ENCODE results near the gene ZNF526. TPM values are rescaled to one million over a fixed set of nuclear protein-coding genes. Genes with fewer than 3 reads are reported as not detected.

The ZNF526 gene
- total RNA-seq, result 10 to 100 TPM; 12.1 to 14.5 TPM

DNA sequence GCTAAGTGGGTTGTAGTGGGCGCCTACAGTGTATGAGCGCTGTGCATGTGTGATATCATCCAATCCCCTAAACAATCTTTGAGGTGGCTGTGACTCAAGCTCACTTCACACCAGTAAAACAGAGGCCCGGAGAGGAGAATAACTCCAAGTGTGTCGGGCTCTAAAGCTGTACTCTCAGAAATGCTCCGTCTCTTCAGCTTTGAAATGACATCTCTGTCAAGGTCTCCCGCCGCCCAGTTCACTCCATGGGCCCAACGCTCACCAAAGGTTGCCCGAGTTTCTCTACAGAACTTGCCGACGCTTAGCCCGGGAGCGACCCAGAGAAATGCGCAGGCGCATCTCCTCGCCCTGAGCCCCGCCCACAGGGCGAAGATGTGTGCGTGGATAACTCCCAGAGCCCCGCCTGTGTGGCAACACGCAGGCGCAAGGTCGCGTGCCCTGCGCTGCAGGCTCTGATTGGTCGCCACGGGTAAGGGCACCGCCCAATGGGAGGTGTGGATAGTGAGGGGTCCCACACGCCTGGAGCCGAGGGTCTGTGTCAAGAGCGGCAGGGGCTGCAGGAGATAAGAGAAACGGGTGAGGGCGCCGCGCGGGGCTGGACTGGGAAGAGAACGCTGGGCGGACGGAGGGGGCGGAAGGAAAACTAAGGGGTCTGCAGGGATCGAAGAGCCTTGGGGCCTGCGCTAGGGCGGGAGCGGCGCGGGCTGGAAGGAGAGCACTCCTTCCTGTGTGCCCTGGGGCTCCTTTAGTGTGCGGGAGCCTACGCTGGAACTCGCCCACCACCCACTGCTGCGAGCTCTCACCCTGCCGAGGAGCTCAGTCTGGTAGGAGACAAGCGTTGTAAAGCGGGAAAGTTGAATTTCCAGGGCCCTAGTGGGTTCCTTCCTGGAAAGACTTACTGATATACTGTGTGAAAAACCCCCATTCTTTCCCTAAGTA, at the start of gene ZNF526:
ZNF526 (plus strand) TSS at position 501 of the 939 bp plus-strand sequence. CDS start 4,092 bp downstream, outside the sequence.
- H3K27me3 Mint-ChIP-seq, result peaks cover 4% of the 10 kb centered on the region
- peaks cover 41% of the 10 kb centered on the region for H3K4me1 Mint-ChIP-seq
- peak within 1 kb of the TSS; percentile 98 for H3K4me3 Mint-ChIP-seq
- H3K27ac Mint-ChIP-seq, result peak within 1 kb of the TSS; percentile 99
- DNase-seq, result peak; percentile 99
- peaks cover 1% of the 10 kb centered on the region for H3K9me3 Mint-ChIP-seq
- H3K36me3 Mint-ChIP-seq, result peaks cover 24% of the 10 kb centered on the region

GRCh38 chr19:42170715-42171114, 49.4 kb upstream of the ZNF526 start:
- H3K27ac Mint-ChIP-seq, result no peak overlapping the region
- no peak overlapping the region for H3K4me3 Mint-ChIP-seq
- H3K9me3 Mint-ChIP-seq, result no peaks in the 10 kb centered on the region
- DNase-seq, result no peak
- peaks cover 2% of the 10 kb centered on the region for H3K4me1 Mint-ChIP-seq
- H3K36me3 Mint-ChIP-seq, result no peaks in the 10 kb centered on the region
- H3K27me3 Mint-ChIP-seq, result peaks cover 16% of the 10 kb centered on the region

DNA sequence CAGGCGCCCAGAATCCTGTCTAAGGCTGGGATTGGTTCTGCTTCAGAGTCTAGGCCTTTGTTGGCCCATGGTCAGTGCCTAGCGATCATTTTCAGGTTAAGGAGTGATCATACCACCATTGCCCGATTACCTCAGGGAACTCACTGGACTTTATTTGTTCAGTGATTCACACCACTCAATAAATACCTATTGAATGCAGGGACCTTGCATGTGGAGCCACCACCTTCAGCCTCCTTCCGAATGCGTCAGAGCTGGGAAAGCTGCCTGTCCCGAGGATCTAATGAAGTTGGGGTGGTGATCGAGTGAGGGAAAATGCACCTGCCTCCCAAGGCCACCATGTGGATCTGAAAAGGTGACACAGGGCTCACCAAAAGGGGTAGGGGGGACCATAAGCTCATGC, 47.9 kb upstream of the ZNF526 start:
- H3K9me3 Mint-ChIP-seq, result no peaks in the 10 kb centered on the region
- no peak overlapping the region for H3K27ac Mint-ChIP-seq
- H3K36me3 Mint-ChIP-seq, result no peaks in the 10 kb centered on the region
- peaks cover 9% of the 10 kb centered on the region for H3K4me1 Mint-ChIP-seq
- peaks cover 24% of the 10 kb centered on the region for H3K27me3 Mint-ChIP-seq
- no peak for DNase-seq
- H3K4me3 Mint-ChIP-seq, result no peak overlapping the region

DNA sequence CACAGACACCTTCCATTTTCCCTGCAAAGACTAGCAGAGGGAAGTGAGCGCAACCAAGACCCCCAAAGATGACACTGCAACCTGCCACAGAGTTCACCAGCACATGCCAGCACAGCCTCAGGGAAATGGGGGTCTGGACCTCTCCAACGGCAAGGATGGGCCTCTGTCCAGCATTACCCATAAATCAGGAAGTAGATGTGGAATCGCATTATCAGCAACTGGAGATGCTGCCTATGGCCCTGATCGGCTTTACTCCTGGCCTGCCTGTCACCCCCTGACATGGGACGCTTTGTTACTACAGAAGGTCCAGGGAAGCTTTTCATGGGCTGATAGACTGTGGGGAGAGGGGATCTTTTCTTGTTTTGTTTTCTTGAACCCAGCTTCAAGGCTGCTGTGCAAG, 46.4 kb upstream of the ZNF526 start:
- Mint-ChIP-seq H3K4me1 (peaks cover 9% of the 10 kb centered on the region), H3K36me3 (no peaks in the 10 kb centered on the region), H3K9me3 (no peaks in the 10 kb centered on the region), H3K27ac (no peak overlapping the region), H3K27me3 (peaks cover 24% of the 10 kb centered on the region), H3K4me3 (no peak overlapping the region)
- no peak for DNase-seq

DNA sequence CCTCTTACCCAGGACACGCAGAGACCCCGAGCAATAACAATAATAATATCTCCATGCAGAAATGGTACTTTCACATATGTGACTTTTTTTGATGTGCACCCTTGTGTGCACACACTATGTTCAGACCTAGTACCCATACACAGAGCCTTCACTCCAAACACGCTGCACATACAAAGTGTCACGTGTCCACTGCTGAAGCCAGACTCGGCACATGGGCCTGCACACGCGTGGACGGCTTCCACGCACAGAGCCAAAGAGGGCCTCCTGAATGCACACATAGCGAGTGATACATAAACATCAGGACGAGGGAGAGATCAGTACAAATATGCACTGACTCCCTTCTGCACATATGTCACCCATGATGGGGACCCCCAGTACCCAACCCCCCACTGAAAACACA, 45.9 kb upstream of the ZNF526 start:
- no peaks in the 10 kb centered on the region for H3K9me3 Mint-ChIP-seq
- no peaks in the 10 kb centered on the region for H3K36me3 Mint-ChIP-seq
- peaks cover 9% of the 10 kb centered on the region for H3K4me1 Mint-ChIP-seq
- DNase-seq, result no peak
- no peak overlapping the region for H3K27ac Mint-ChIP-seq
- H3K27me3 Mint-ChIP-seq, result peaks cover 24% of the 10 kb centered on the region
- H3K4me3 Mint-ChIP-seq, result no peak overlapping the region

GRCh38 chr19:42174958-42175734, 45.0 kb upstream of the ZNF526 start:
- Mint-ChIP-seq H3K36me3 (no peaks in the 10 kb centered on the region), H3K9me3 (no peaks in the 10 kb centered on the region), H3K4me3 (peak overlapping the region; percentile 83), H3K27ac (no peak overlapping the region), H3K4me1 (peaks cover 9% of the 10 kb centered on the region), H3K27me3 (peaks cover 27% of the 10 kb centered on the region)
- no peak for DNase-seq

DNA sequence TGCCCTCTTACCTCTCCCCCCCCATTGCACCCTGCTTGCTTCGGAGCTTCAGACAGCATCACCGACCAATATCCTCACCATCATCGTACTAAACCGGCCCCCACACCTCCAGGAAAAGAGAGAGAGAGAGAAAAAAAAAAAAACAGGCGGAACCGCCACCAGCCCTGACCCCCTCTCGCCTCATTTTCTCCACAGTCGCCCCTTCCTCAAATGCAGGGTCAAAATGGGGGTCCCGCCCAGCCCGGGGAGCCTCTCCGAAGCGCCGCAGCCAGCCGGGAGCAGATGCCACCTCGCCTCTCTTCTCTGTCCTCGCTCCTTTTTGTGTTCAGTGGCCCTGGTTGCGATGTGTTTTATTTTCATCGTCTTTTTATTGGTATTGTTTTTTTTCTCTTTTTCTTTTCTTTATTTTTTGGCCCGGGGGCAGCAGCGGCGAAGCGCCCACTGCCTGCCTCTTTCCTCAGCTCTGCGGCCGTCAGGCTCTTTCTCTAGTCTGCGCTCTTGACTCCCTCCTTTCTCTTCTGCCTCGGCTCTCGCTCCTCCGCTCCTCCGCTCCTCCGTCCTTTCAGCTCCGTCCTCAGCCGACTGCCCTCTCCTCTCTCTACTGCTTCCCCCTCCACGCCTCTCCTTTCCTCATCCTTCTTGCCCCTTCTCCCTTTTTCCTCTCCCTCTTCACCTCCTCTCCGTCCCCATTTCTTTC, 44.0 kb upstream of the ZNF526 start:
- H3K36me3 Mint-ChIP-seq, result no peaks in the 10 kb centered on the region
- peak overlapping the region; percentile 83 for H3K4me3 Mint-ChIP-seq
- no peaks in the 10 kb centered on the region for H3K9me3 Mint-ChIP-seq
- H3K4me1 Mint-ChIP-seq, result peaks cover 9% of the 10 kb centered on the region
- H3K27me3 Mint-ChIP-seq, result peaks cover 27% of the 10 kb centered on the region
- DNase-seq, result no peak
- H3K27ac Mint-ChIP-seq, result no peak overlapping the region

GRCh38 chr19:42176649-42176989, 43.5 kb upstream of the ZNF526 start:
- no peaks in the 10 kb centered on the region for H3K9me3 Mint-ChIP-seq
- peaks cover 27% of the 10 kb centered on the region for H3K27me3 Mint-ChIP-seq
- H3K4me3 Mint-ChIP-seq, result peak overlapping the region; percentile 83
- peaks cover 9% of the 10 kb centered on the region for H3K4me1 Mint-ChIP-seq
- no peak for DNase-seq
- no peak overlapping the region for H3K27ac Mint-ChIP-seq
- H3K36me3 Mint-ChIP-seq, result no peaks in the 10 kb centered on the region

- no peak overlapping the region for H3K4me3 Mint-ChIP-seq
- H3K9me3 Mint-ChIP-seq, result no peaks in the 10 kb centered on the region
- no peaks in the 10 kb centered on the region for H3K36me3 Mint-ChIP-seq
- peak; percentile 85 for DNase-seq
- H3K27me3 Mint-ChIP-seq, result peaks cover 27% of the 10 kb centered on the region
- no peak overlapping the region for H3K27ac Mint-ChIP-seq
- H3K4me1 Mint-ChIP-seq, result peaks cover 9% of the 10 kb centered on the region
These were observed 43.0 kb upstream of the ZNF526 start for GRCh38 chr19:42176990-42177685.

DNA sequence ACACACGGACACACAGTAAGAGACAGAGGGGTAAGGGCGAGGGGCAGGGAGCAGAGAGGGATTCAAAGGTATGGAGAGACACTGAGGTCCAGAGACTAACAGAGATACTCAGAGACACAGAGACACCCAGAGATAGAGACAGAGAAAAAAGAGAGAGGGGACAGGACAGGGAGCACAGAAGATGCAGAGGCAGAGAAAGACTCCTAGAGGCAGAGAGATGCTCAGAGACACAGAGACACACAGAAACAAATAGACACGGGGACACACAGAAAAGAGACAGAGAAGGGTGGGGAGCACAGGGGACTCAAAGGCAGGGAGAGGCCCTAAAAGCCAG, 42.5 kb upstream of the ZNF526 start:
- no peak overlapping the region for H3K27ac Mint-ChIP-seq
- no peaks in the 10 kb centered on the region for H3K9me3 Mint-ChIP-seq

DNA sequence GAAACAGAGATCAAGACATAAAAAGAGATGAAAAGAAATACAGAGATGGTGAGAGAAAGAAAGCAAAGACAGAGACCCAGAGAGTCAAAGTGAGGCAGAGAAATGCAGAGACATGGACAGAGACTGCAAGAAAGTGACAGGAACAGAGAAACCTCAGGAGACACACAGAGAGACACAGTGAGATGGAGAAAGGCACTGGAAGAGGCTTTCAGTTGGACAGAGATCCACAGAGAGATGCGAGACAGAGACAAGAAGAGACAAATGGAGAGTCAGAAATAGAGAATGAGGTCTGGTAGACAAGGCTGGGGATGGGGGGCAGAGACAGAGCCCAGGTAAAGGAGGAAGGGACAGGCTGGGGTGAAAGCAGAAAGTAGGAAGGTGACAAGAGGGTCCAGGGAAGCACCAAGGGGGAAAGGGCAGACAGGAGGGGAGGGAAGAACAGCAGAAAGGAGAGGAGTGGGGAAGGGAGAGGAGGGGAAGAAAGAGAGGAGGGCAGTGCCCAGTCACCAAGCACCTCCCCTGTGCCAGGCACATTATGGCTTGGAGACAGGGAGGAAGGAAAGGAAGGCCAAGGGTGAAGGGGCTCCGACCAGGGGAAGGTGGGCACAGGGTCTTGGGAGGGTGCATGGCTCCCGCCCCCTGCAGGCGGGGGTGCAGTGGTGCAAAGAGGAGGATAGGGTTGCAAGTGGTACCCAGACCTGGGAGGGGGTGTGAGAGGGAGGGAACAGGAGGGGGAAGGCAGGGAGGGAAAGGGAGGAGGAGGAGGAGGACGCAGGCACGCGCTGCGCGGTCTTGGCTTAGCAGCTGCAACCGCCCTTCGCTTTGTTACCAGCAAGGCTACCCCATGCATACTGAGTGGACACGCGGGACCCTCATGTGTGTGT, 41.1 kb upstream of the ZNF526 start:
- Mint-ChIP-seq H3K27ac (no peak overlapping the region), H3K27me3 (peaks cover 27% of the 10 kb centered on the region), H3K4me3 (no peak overlapping the region), H3K9me3 (no peaks in the 10 kb centered on the region), H3K4me1 (peaks cover 9% of the 10 kb centered on the region), H3K36me3 (no peaks in the 10 kb centered on the region)
- DNase-seq, result no peak

More for the DNA sequence above, 42.5 kb upstream of the ZNF526 start:
- H3K4me1 Mint-ChIP-seq, result peaks cover 9% of the 10 kb centered on the region
- DNase-seq, result no peak
- no peak overlapping the region for H3K4me3 Mint-ChIP-seq
- peaks cover 27% of the 10 kb centered on the region for H3K27me3 Mint-ChIP-seq
- no peaks in the 10 kb centered on the region for H3K36me3 Mint-ChIP-seq

GRCh38 chr19:42184401-42184861, 35.7 kb upstream of the ZNF526 start:
- Mint-ChIP-seq H3K4me1 (peaks cover 14% of the 10 kb centered on the region), H3K4me3 (no peak overlapping the region), H3K27ac (no peak overlapping the region), H3K9me3 (no peaks in the 10 kb centered on the region), H3K27me3 (peaks cover 3% of the 10 kb centered on the region), H3K36me3 (no peaks in the 10 kb centered on the region)
- peak; percentile 73 for DNase-seq

DNA sequence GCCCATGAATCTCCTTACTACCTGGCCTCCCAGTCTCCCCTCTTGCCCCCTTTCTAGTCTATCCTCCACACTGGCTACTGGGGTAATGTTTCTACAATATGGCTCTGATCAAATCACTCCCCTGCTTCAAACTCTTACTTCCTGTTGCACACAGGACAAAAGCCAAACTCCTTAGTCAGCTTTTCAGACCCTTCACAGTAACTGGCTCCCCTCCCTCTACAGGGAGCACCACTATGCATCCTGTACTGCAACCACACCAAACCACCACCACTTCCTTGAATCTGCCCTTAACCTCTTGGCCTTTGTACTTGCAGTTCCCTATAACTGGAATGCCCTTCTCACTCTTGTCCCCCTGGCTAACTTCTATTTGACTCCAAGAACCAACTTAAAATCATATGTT, 34.8 kb upstream of the ZNF526 start:
- Mint-ChIP-seq H3K4me1 (peaks cover 14% of the 10 kb centered on the region), H3K4me3 (no peak overlapping the region), H3K9me3 (no peaks in the 10 kb centered on the region), H3K36me3 (no peaks in the 10 kb centered on the region), H3K27me3 (no peaks in the 10 kb centered on the region), H3K27ac (no peak overlapping the region)
- no peak for DNase-seq

- H3K4me3 Mint-ChIP-seq, result no peak overlapping the region
- H3K27ac Mint-ChIP-seq, result no peak overlapping the region
- peaks cover 31% of the 10 kb centered on the region for H3K4me1 Mint-ChIP-seq
- no peak for DNase-seq
- H3K27me3 Mint-ChIP-seq, result no peaks in the 10 kb centered on the region
- peaks cover 4% of the 10 kb centered on the region for H3K36me3 Mint-ChIP-seq
- peaks cover 2% of the 10 kb centered on the region for H3K9me3 Mint-ChIP-seq
These were observed 31.4 kb upstream of the ZNF526 start for GRCh38 chr19:42188665-42189064.

Measured in activated naive CD8-positive, alpha-beta T cell treated with anti-CD3 and anti-CD28 coated beads for 36 hours (primary cell).